Measurements from ENCODE around the gene GPC3. TPM values are rescaled to one million over a fixed set of nuclear protein-coding genes. Genes with fewer than 3 reads are reported as not detected.
A peak's percentile ranks its signal among the peaks of the same experiment; 100 is the strongest.

The GPC3 gene
- total RNA-seq, 1 donor from 2014 or later: 0.26 TPM

DNA sequence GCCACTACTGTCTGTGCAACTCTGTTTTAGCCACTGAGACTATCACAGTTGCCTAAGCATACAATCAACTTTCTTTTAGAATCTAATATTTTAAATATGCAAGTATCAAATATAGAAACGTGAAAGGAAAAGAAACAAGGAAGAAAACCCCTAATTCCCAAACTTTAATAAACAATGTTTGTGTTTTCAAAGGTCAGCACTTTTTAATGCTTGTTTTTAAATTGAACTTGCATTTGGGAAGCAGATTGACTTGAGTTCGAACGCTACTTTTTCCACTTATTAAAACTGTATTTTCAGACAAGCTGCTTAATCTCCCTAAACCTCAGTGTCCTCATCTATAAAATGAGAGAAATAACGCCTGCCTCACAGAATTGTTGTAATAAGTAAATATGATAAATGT, 384.3 kb downstream of the GPC3 start:
- H3K27me3 ChIP-seq (ENCODE audit: control insufficient read depth, insufficient read depth, low read length): no peaks in the 10 kb centered on the region
- H3K4me3 ChIP-seq (ENCODE audit: low read depth, low read length): no peak overlapping the region
- no peak for DNase-seq (ENCODE audit: low read depth)
- H3K36me3 ChIP-seq (ENCODE audit: control insufficient read depth, insufficient read depth, low read length): no peaks in the 10 kb centered on the region
- TF ChIP-seq, protein P1, sequence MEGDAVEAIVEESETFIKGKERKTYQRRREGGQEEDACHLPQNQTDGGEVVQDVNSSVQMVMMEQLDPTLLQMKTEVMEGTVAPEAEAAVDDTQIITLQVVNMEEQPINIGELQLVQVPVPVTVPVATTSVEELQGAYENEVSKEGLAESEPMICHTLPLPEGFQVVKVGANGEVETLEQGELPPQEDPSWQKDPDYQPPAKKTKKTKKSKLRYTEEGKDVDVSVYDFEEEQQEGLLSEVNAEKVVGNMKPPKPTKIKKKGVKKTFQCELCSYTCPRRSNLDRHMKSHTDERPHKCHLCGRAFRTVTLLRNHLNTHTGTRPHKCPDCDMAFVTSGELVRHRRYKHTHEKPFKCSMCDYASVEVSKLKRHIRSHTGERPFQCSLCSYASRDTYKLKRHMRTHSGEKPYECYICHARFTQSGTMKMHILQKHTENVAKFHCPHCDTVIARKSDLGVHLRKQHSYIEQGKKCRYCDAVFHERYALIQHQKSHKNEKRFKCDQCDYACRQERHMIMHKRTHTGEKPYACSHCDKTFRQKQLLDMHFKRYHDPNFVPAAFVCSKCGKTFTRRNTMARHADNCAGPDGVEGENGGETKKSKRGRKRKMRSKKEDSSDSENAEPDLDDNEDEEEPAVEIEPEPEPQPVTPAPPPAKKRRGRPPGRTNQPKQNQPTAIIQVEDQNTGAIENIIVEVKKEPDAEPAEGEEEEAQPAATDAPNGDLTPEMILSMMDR (IDR thresholded peaks at IDR 0.05; ENCODE audit: insufficient read depth, low read length, severe bottlenecking): no peak
- no peak for FAIRE-seq

DNA sequence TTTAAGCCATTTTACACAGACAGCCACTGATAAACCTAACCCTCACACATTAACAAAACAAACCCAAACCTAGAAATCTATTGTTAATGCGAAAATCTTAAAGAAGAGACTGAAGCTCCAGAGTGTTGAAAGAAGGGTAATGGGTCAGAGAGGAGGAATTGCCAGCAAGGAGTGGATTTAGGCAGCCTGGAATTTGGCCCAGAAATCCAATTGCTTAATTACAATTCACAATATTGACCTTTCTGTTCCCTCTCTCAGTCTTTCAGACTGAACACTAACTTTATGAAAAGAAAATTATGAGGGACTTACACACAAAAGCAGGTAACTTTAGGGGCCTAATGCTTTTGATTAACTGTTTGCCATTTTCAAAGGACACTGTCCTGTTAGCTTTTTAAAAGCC, 384.9 kb downstream of the GPC3 start:
- Histone ChIP-seq H3K4me3 (ENCODE audit: low read depth, low read length) (no peak overlapping the region), H3K36me3 (ENCODE audit: control insufficient read depth, insufficient read depth, low read length) (no peaks in the 10 kb centered on the region), H3K27me3 (ENCODE audit: control insufficient read depth, insufficient read depth, low read length) (no peaks in the 10 kb centered on the region)
- TF ChIP-seq, protein P1 (IDR thresholded peaks at IDR 0.05; ENCODE audit: insufficient read depth, low read length, severe bottlenecking): no peak
- FAIRE-seq: no peak
- DNase-seq (ENCODE audit: low read depth): no peak

DNA sequence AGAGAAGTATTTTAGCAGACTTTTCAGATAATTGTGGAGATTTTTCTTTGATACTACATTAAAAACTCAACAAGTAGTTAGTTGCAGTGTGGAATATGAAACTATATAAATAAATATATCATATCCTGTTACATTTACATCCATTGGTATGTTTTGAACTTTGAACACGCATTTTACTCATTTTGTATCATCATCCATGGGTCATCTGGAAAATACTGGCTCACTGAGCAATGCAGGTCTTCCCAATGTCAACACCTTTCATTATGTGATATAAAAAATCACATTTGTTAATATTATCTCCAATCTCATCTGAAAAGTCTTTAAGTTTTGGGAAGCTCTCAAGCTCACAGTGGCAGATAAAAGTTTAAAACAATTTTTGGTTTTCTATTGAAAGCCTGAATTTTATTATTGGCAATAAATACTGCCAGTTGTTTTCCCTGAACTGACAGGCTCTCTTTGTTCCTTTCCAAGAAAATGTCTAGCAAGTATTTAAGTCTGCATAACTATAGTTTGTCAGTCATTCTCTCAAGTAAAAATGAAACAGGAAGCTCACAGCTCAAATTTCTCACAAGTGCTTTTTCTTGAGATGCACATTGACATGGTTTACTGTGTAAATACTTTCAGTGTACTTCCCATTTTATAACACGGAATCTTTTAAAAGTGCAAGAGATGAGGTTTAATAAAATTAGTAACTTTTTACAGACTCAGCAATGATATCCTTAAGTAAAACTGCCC, 386.6 kb downstream of the GPC3 start:
- TF ChIP-seq, protein P1 (IDR thresholded peaks at IDR 0.05; ENCODE audit: insufficient read depth, low read length, severe bottlenecking): no peak
- H3K36me3 ChIP-seq (ENCODE audit: control insufficient read depth, insufficient read depth, low read length): no peaks in the 10 kb centered on the region
- FAIRE-seq (no peak), DNase-seq (ENCODE audit: low read depth) (peak; percentile 36)
- H3K4me3 ChIP-seq (ENCODE audit: low read depth, low read length): no peak overlapping the region
- no peaks in the 10 kb centered on the region for H3K27me3 ChIP-seq (ENCODE audit: control insufficient read depth, insufficient read depth, low read length)

DNA sequence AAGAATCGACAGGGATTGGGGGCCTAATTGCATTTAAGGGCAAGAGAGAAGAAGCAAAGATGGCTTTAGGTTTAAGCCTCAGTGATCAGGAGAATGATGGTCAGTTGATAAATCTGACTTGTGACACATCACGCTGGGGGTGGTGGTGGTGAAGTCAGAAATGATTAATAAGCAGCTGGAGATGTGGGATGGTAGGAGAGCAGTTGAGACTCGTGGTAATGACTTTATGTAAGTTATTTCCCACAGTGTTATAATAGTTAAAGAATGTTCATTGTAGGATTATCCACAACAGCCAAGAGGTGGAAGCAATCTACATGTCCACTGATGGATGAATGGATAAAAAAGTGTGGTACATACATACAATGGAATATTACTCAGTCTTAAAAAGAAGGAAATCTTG, 391.2 kb downstream of the GPC3 start:
- H3K27me3 ChIP-seq (ENCODE audit: control insufficient read depth, insufficient read depth, low read length): no peaks in the 10 kb centered on the region
- TF ChIP-seq, protein P1 (IDR thresholded peaks at IDR 0.05; ENCODE audit: insufficient read depth, low read length, severe bottlenecking): no peak
- H3K36me3 ChIP-seq (ENCODE audit: control insufficient read depth, insufficient read depth, low read length): no peaks in the 10 kb centered on the region
- DNase-seq (ENCODE audit: low read depth): peak; percentile 79
- no peak for FAIRE-seq
- no peak overlapping the region for H3K4me3 ChIP-seq (ENCODE audit: low read depth, low read length)

DNA sequence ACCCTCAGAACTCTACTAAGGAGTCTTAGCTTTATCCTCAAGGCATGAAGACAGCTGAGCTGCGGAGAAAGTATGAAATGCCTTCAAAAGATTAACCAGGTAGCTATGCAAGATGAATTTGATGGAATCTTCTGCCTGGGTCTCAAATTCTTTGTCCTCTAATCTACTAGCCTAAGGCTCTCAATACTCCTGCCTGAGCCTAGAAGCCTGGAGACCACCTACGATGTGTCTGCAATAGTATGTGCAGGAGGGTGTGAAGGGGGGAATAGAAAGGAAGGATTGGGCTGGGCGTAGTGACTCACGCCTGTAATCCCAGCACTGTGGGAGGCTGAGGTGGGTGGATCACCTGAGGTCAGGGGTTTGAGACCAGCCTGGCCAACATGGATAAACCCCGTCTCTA, 391.9 kb downstream of the GPC3 start:
- DNase-seq (ENCODE audit: low read depth) (no peak), FAIRE-seq (no peak)
- TF ChIP-seq, protein P1 (IDR thresholded peaks at IDR 0.05; ENCODE audit: insufficient read depth, low read length, severe bottlenecking): no peak
- no peaks in the 10 kb centered on the region for H3K36me3 ChIP-seq (ENCODE audit: control insufficient read depth, insufficient read depth, low read length)
- no peak overlapping the region for H3K4me3 ChIP-seq (ENCODE audit: low read depth, low read length)
- no peaks in the 10 kb centered on the region for H3K27me3 ChIP-seq (ENCODE audit: control insufficient read depth, insufficient read depth, low read length)

Measured in bronchial epithelial cell (primary cell).